Testis (tissue), 2 donors: Measurements from ENCODE around the gene IGSF21.

Experiments used
- CTCF ChIP-seq, 3 experiments: fragments of 450-650 bp in 2 of 3; fragments of 200-600 bp in 1 of 3; sonication (generic) in 1 of 3; IDR thresholded peaks; one replicate each; pipeline ENCODE4 v1.5.1; 2016 to 2019; ENCODE audit warnings: antibody characterized with exemption in 3 of 3, mild to moderate bottlenecking in 2 of 3, moderate library complexity in 1 of 3
- POLR2A ChIP-seq: fragments of 450-650 bp; IDR thresholded peaks from one replicate; pipeline ENCODE4 v1.6.1; 2017; ENCODE audit warnings: antibody characterized with exemption, mild to moderate bottlenecking, moderate library complexity

- no peak for TF ChIP-seq CTCF (IDR thresholded peaks at IDR 0.05)
- no peak for TF ChIP-seq POLR2A
These were observed 37.5 kb downstream of the IGSF21 start for GRCh38 chr1:18144916-18145647.
